Heart left ventricle (tissue), 13 donors: ENCODE measurements around the gene POGZ.

ENCODE experiments used
- POLR2A ChIP-seq, 2 donors: fragments of 450-650 bp; IDR thresholded peaks; one replicate each; pipeline ENCODE4 v1.6.1; 2017; ENCODE audit warnings: antibody characterized with exemption in 2 of 2, mild to moderate bottlenecking in 2 of 2, moderate library complexity in 2 of 2
- TF ChIP-seq, protein P1 (sequence below), 12 donors: fragments of 200-600 bp; sonication (generic) in 4 of 12; IDR thresholded peaks; one replicate each; pipeline versions ENCODE4 v1.5.0 to v1.8.0; 2018 to 2022; ENCODE audit warnings: antibody characterized with exemption in 12 of 12, mild to moderate bottlenecking in 5 of 12
- donor health status: ischemic (EF 13 %, LVEDD 7.1; RV severe dilation, severe dysfunction).
- donor health status: DM: no; HTN: yes; CAD: no.
- donor health status: DM: no; HTN: no; CAD: no.
- donor health status: ischemic (EF 25% LVEDD 6.9; RV normal size, moderate dysfunction).
- donor health status: ischemic (EF 25% LVEDD 5.7; RV mildly dilated, moderate dysfunction).
- donor health status: ischemic (EF 35%, LVEDD 5.7; RV mildly dilated, moderate dysfunction).
- donor health status: nonischemic (EF 11% LVEDD 7.7; RV severe dilation, severe dysfunction).
- donor health status: DM: yes; HTN: yes; CAD: no.
- donor health status: PGD.
- donor health status: ischemic (EF 29% LVEDD 5.4; RV normal size, mild dysfunction).
- donor health status: nonischemic (EF 23%, LVEDD 6.1; RV moderate dilation, normal function).

DNA sequence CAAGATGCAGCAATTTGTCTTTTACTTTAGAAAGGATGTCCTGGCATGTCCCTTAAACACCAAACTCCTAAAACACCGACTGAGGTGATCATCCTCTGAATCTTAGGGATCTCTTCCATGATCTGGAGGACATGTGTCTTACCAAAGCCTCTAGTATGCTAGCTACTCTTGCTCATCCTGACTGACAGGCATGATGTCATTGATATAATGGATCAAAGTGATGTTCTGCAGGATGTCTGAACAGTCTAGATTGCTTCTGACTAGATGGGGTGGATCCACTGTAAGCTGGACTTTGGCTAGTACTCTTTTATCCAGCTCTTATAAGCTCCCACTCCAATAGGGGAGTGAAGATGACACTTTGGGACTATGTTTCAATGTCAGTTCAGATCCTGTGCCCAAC, 40.6 kb upstream of the POGZ start:
- TF ChIP-seq, protein P1, sequence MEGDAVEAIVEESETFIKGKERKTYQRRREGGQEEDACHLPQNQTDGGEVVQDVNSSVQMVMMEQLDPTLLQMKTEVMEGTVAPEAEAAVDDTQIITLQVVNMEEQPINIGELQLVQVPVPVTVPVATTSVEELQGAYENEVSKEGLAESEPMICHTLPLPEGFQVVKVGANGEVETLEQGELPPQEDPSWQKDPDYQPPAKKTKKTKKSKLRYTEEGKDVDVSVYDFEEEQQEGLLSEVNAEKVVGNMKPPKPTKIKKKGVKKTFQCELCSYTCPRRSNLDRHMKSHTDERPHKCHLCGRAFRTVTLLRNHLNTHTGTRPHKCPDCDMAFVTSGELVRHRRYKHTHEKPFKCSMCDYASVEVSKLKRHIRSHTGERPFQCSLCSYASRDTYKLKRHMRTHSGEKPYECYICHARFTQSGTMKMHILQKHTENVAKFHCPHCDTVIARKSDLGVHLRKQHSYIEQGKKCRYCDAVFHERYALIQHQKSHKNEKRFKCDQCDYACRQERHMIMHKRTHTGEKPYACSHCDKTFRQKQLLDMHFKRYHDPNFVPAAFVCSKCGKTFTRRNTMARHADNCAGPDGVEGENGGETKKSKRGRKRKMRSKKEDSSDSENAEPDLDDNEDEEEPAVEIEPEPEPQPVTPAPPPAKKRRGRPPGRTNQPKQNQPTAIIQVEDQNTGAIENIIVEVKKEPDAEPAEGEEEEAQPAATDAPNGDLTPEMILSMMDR (IDR thresholded peaks at IDR 0.05) = no peak
- no peak for TF ChIP-seq POLR2A (IDR thresholded peaks at IDR 0.05)
